Activated naive CD8-positive, alpha-beta T cell (primary cell): ENCODE measurements around the gene ISOC2.

Experiments used
- H3K27ac Mint-ChIP-seq: one replicate; pipeline ENCODE4 v1.8.0; 2021; ENCODE audit warnings: mixed read lengths
- H3K27me3 Mint-ChIP-seq: one replicate; pipeline ENCODE4 v1.8.0; 2021; ENCODE audit warnings: mixed read lengths
- H3K36me3 Mint-ChIP-seq: one replicate; pipeline ENCODE4 v1.8.0; 2021; ENCODE audit warnings: mixed read lengths
- H3K4me1 Mint-ChIP-seq: one replicate; pipeline ENCODE4 v1.8.0; 2021; ENCODE audit warnings: low read depth, mixed read lengths
- H3K4me3 Mint-ChIP-seq: one replicate; pipeline ENCODE4 v1.8.0; 2021; ENCODE audit warnings: mild to moderate bottlenecking, mixed read lengths
- H3K9me3 Mint-ChIP-seq: one replicate; pipeline ENCODE4 v1.8.0; 2021; ENCODE audit warnings: low read depth, mixed read lengths

The ISOC2 gene

GRCh38 chr19:55406826-55407549, 54.5 kb downstream of the ISOC2 start:
- peaks cover 3% of the 10 kb centered on the region for H3K36me3 Mint-ChIP-seq
- H3K4me3 Mint-ChIP-seq = peak overlapping the region; percentile 89
- peaks cover 3% of the 10 kb centered on the region for H3K9me3 Mint-ChIP-seq
- peaks cover 29% of the 10 kb centered on the region for H3K4me1 Mint-ChIP-seq
- no peaks in the 10 kb centered on the region for H3K27me3 Mint-ChIP-seq
- H3K27ac Mint-ChIP-seq = peak overlapping the region; percentile 28

GRCh38 chr19:55406091-55406825, 55.2 kb downstream of the ISOC2 start:
- peak overlapping the region; percentile 28 for H3K27ac Mint-ChIP-seq
- peaks cover 3% of the 10 kb centered on the region for H3K9me3 Mint-ChIP-seq
- peaks cover 29% of the 10 kb centered on the region for H3K4me1 Mint-ChIP-seq
- H3K4me3 Mint-ChIP-seq = peak overlapping the region; percentile 89
- H3K27me3 Mint-ChIP-seq = no peaks in the 10 kb centered on the region
- H3K36me3 Mint-ChIP-seq = peaks cover 3% of the 10 kb centered on the region

- H3K36me3 Mint-ChIP-seq = peaks cover 3% of the 10 kb centered on the region
- H3K27ac Mint-ChIP-seq = no peak overlapping the region
- H3K4me3 Mint-ChIP-seq = peak overlapping the region; percentile 89
- H3K27me3 Mint-ChIP-seq = no peaks in the 10 kb centered on the region
- H3K9me3 Mint-ChIP-seq = peaks cover 3% of the 10 kb centered on the region
- peaks cover 29% of the 10 kb centered on the region for H3K4me1 Mint-ChIP-seq
Measured at GRCh38 chr19:55405638-55406037, 55.8 kb downstream of the ISOC2 start.
